Fibroblast of villous mesenchyme (primary cell): ENCODE measurements around the gene LMF2. TPM values are rescaled to one million over a fixed set of nuclear protein-coding genes. Genes with fewer than 3 reads are reported as not detected.

ENCODE experiments used
- DNase-seq: peaks from one replicate; pipeline ENCODE4 v3.0.0-alpha.2; 2010; ENCODE audit warnings: low read depth
- H3K4me3 ChIP-seq: 2 replicates; pipeline ENCODE4 v1.5.1; 2011; ENCODE audit warnings: low read depth, mild to moderate bottlenecking, low read length
- total RNA-seq: library from RNA; depleted of rRNA; stranded (reverse); fragments of >200 nt; gene quantifications from 2 replicates; pipeline ENCODE4 v1.2.3, GENCODE V29; 2012
- TF ChIP-seq, protein P1 (sequence below): IDR thresholded peaks from 2 replicates; pipeline ENCODE4 v1.5.1; 2012; ENCODE audit warnings: low read depth, mild to moderate bottlenecking, low read length; ENCODE audit not compliant: insufficient read depth

LMF2 gene
- total RNA-seq, 1 donor = 50.1 TPM

DNA sequence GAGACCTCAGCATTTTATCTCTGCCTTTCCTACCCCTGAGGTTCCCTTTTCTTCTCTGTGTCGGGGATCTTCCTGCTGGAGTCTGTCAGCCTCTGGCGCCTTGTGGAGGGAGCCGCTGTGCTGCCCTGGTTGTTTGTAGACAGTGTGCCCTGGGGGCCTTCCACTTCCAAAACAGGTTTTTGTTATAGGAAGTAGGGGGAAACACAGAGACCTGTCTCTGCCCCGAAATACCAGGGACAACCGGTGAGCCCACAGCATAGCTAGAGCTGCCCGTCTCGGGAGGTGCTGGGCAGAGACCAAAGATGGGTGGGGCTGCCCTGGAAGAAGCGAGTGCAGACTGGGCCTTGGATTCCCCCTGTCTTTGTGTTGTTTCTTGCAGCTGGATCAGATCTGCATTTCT, 8.6 kb upstream of the LMF2 start:
- TF ChIP-seq, protein P1, sequence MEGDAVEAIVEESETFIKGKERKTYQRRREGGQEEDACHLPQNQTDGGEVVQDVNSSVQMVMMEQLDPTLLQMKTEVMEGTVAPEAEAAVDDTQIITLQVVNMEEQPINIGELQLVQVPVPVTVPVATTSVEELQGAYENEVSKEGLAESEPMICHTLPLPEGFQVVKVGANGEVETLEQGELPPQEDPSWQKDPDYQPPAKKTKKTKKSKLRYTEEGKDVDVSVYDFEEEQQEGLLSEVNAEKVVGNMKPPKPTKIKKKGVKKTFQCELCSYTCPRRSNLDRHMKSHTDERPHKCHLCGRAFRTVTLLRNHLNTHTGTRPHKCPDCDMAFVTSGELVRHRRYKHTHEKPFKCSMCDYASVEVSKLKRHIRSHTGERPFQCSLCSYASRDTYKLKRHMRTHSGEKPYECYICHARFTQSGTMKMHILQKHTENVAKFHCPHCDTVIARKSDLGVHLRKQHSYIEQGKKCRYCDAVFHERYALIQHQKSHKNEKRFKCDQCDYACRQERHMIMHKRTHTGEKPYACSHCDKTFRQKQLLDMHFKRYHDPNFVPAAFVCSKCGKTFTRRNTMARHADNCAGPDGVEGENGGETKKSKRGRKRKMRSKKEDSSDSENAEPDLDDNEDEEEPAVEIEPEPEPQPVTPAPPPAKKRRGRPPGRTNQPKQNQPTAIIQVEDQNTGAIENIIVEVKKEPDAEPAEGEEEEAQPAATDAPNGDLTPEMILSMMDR = no peak
- no peak overlapping the region for H3K4me3 ChIP-seq
- DNase-seq = no peak

DNA sequence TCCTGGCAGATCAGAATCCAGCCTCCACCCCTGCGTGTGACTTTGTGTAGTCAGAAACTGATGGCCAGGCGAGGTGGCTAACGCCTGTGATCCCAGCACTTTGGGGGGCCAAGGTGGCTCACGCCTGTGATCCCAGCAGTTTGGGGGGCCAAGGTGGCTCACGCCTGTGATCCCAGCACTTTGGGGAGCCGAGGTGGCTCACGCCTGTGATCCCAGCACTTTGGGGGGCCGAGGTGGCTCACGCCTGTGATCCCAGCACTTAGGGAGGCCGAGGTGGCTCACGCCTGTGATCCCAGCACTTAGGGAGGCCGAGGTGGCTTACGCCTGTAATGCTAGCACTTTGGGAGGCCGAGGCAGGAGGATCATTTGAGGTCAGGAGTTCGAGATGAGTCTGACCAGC, 5.7 kb upstream of the LMF2 start:
- TF ChIP-seq, protein P1 = no peak
- no peak for DNase-seq
- no peak overlapping the region for H3K4me3 ChIP-seq

DNA sequence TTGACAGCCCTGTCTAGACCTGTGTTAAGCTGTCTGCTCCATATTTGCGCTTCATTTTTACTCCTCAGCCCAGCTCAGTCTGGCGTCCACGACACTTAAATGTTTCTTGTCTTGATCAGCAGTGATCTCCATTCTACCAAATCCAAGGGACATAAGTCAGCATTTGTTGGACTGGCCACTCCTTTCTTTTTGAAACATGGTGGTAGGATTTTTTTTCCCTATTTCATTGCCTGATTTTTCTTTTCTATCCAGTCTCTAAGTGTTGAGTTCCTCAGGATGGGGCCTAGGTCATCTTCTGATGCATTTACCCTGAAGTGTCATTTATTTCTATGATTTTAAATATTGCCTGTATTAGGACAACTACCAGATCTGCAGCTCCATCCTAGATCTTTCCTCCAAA, 1.4 kb upstream of the LMF2 start:
- peak overlapping the region; percentile 85 for H3K4me3 ChIP-seq
- TF ChIP-seq, protein P1 = no peak
- no peak for DNase-seq

DNA sequence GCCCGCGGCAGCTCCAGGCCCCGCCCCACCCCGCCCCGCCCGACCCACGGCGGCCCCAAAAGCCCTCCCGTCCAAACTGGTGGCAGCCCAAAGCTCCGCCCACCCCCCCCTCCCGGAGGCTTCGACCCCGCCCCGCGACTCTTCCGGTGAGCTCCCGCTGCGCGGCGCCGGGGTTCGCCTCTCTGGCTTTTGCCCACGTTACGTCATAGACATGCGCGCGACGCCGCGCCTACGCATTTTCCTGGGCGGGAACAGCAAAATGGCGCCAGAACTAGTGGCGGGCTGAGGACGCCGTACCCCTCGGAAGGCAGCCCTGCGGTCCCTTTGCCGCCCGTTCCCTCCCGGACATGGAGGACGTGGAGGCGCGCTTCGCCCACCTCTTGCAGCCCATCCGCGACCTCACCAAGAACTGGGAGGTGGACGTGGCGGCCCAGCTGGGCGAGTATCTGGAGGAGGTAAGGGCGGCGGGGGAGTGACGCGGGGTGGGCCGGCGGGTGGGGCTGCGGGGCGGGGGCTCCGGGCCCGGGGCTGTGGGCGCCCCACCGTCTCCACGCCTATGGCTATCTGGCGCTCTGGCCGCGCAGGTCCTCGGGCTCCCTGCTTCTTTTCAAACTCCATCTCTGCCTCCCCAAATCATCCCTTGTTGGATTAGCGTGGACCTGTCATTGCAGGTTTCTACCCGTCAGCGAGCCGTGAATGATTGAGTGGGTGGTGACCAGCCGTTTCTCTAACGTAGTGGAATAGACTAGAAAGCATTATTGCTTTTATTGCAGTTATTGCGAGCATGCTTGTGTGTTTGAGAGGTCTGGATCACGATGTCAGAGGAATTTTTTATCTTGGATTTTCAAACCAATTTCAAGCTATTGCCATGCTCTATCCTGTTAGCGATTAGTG, 736 bp upstream of the LMF2 start, which contains the start of gene NCAPH2:
NCAPH2 (plus strand) TSS at position 234 of the 894 bp plus-strand sequence; CDS start at position 348, 114 bp downstream.
- H3K4me3 ChIP-seq = peak within 1 kb of the TSS; percentile 91
- TF ChIP-seq, protein P1 = no peak
- DNase-seq = peak; percentile 98

DNA sequence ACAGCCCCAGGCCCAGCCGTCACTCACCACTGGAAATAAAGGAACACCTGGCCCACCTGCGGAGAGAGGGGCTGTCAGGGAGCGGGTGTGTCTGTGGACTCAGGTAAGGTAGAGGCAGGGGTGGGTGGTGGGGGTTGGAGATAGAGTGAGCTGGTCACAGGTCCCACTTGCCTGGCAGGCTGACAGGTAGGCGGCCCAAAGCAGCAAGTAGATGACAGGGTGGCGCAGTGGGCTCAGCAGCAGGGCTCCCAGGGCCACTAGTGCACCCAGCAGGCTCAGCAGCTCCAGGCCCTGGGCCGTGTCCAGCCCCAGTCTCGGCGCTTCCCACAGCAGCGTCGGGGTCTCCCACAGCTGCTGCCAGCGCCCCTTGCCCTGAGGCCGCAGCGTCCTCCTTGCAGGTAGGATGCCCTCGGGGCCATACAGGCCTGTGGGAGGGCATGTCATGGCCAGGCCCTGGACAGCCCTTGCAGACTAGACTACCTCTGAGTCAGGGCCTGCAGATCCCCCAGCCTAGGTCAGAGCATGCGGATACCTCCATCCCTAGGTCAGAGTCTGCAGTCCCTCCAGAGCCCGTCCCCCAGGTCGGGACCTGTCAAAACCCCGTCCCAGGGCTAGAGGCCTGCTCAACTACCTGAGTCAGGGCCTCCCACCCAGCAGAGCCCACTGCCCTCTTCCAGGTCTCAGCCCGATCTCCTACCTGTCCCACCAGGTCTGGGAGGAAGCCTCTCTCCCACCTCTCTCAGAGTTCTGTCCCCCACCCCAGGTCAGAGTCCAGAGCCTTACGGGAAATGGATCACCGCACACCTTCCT, 686 bp downstream of the LMF2 start:
- H3K4me3 ChIP-seq = peak overlapping the region; percentile 91
- no peak for DNase-seq
- TF ChIP-seq, protein P1 = no peak

DNA sequence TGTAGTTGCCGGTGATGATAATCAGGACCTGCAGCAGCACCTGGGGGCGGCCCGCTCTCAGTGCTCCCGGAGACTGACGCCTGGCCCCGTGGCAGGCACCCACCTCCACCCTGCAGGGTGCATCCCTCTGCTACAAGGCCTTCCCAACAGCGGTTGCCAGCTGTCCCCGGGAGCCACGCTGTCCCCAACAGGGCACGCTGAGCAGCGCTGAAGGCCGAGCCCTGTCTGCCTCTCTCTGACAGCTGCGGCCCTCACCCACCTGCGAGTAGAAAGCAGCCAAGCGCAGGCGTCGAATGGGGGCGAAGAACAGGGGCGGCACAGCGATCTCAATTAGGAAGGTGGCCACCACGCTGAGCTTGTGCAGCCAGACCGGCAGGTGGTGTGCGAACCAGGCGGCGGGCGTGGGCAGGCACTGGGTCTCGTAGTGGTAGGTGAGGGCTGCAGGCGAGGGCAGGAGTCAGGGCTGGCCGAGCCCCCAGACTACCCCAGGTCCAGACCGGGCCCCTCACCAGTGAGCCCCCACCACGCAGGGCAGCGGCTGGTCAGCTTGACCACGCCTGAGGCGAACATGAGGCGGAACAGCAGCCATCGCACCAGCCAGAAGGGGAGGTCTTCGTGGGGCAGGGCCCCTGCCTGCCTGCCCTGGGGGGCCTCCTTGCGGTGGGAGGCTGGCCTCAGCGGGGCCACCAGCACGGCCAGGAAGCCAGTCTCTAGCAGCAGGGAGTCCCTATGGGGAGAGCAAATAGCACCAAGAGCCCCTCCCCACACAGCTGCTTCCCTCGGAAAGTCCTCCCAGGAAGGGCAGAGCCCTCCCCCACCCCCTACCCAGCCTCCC, 1.5 kb downstream of the LMF2 start:
- TF ChIP-seq, protein P1 = no peak
- peak overlapping the region; percentile 91 for H3K4me3 ChIP-seq
- no peak for DNase-seq
